Activated T-cell treated with anti-CD3 and anti-CD28 coated beads, Interleukin-2, amount 50 U/mL, for 72 hours (primary cell): ENCODE results near the gene SLC35F6. TPM values are rescaled to one million over a fixed set of nuclear protein-coding genes. Genes with fewer than 3 reads are reported as not detected.
A peak's percentile ranks its signal among the peaks of the same experiment; 100 is the strongest.

ENCODE experiments used
- ATAC-seq, 2 donors: fragments of 150-1000 bp; cut with Tn5 transposase; replicated peaks in 1 of 2; 2 replicates each; pipeline ENCODE4 v1.10.0; 2021; ENCODE audit warnings: moderate library complexity in 2 of 2, mild to moderate bottlenecking in 1 of 2
- DNase-seq, 2 donors: peaks; one replicate each; pipeline ENCODE4 v3.0.0; 2021 to 2022; ENCODE audit warnings: mixed read lengths in 1 of 2
- H3K27ac Mint-ChIP-seq: one replicate; pipeline ENCODE4 v1.8.0; 2022; ENCODE audit warnings: mild to moderate bottlenecking, moderate library complexity, mixed read lengths
- H3K27me3 Mint-ChIP-seq: one replicate; pipeline ENCODE4 v1.8.0; 2022; ENCODE audit warnings: low read depth, mixed read lengths
- H3K36me3 Mint-ChIP-seq, 2 donors: one replicate each; pipeline ENCODE4 v1.8.0; 2022; ENCODE audit warnings: mixed read lengths in 2 of 2, mild to moderate bottlenecking in 1 of 2; ENCODE audit not compliant: insufficient read depth in 2 of 2
- H3K4me1 Mint-ChIP-seq: one replicate; pipeline ENCODE4 v1.8.0; 2022; ENCODE audit warnings: low read depth, mixed read lengths
- H3K4me3 Mint-ChIP-seq, 2 donors: one replicate each; pipeline ENCODE4 v1.8.0; 2022; ENCODE audit warnings: mild to moderate bottlenecking in 2 of 2, mixed read lengths in 2 of 2, moderate library complexity in 2 of 2
- H3K9me3 Mint-ChIP-seq, 2 donors: one replicate each; pipeline ENCODE4 v1.8.0; 2022; ENCODE audit warnings: mixed read lengths in 2 of 2
- total RNA-seq, 2 donors: library from RNA; stranded (reverse); gene quantifications; one replicate each; pipeline ENCODE4 v1.2.3, GENCODE V29; 2022

The SLC35F6 gene
- 1 to 10 TPM; 6.1 to 7.2 TPM for total RNA-seq

GRCh38 chr2:26764078-26764887 lies at the start of gene SLC35F6:
Gene SLC35F6, plus strand, starts transcription at chr2:26764284. Its CDS starts 66 bp downstream, at chr2:26764350.
- DNase-seq (peak; percentile 88 to 93), ATAC-seq (peak; percentile 97 to 98)
- no peaks in the 10 kb centered on the region for H3K36me3 Mint-ChIP-seq
- peak within 1 kb of the TSS; percentile 74 to 97 for H3K4me3 Mint-ChIP-seq
- H3K4me1 Mint-ChIP-seq, result peaks cover 41% of the 10 kb centered on the region
- no peaks in the 10 kb centered on the region for H3K9me3 Mint-ChIP-seq
- H3K27ac Mint-ChIP-seq, result peak within 1 kb of the TSS; percentile 95
- H3K27me3 Mint-ChIP-seq, result no peaks in the 10 kb centered on the region

GRCh38 chr2:26715528-26716270 lies 48.4 kb upstream of the SLC35F6 start:
- no peak overlapping the region for H3K4me3 Mint-ChIP-seq
- ATAC-seq, result no peak

GRCh38 chr2:26716340-26716739 lies 47.7 kb upstream of the SLC35F6 start:
- no peaks in the 10 kb centered on the region for H3K36me3 Mint-ChIP-seq
- no peak for DNase-seq
- peak overlapping the region; percentile 11 for H3K27ac Mint-ChIP-seq
- H3K4me1 Mint-ChIP-seq, result no peaks in the 10 kb centered on the region
- ATAC-seq, result no peak
- no peak overlapping the region for H3K4me3 Mint-ChIP-seq
- no peaks in the 10 kb centered on the region for H3K27me3 Mint-ChIP-seq
- H3K9me3 Mint-ChIP-seq, result no peaks in the 10 kb centered on the region

More at GRCh38 chr2:26715528-26716270, 48.4 kb upstream of the SLC35F6 start:
- no peaks in the 10 kb centered on the region for H3K4me1 Mint-ChIP-seq
- H3K36me3 Mint-ChIP-seq, result no peaks in the 10 kb centered on the region
- DNase-seq, result no peak
- no peak overlapping the region for H3K27ac Mint-ChIP-seq
- no peaks in the 10 kb centered on the region for H3K27me3 Mint-ChIP-seq
- H3K9me3 Mint-ChIP-seq, result no peaks in the 10 kb centered on the region

- Mint-ChIP-seq H3K36me3 (no peaks in the 10 kb centered on the region), H3K27me3 (no peaks in the 10 kb centered on the region), H3K4me3 (no peak overlapping the region), H3K9me3 (no peaks in the 10 kb centered on the region), H3K4me1 (no peaks in the 10 kb centered on the region), H3K27ac (no peak overlapping the region)
- DNase-seq (no peak), ATAC-seq (no peak)
Observed at GRCh38 chr2:26716769-26717168, 47.3 kb upstream of the SLC35F6 start.

- Mint-ChIP-seq H3K4me1 (no peaks in the 10 kb centered on the region), H3K27me3 (no peaks in the 10 kb centered on the region), H3K36me3 (no peaks in the 10 kb centered on the region), H3K9me3 (no peaks in the 10 kb centered on the region), H3K27ac (no peak overlapping the region), H3K4me3 (no peak overlapping the region)
- ATAC-seq (no peak), DNase-seq (no peak)
Observed at GRCh38 chr2:26717362-26717761, 46.7 kb upstream of the SLC35F6 start.

- Mint-ChIP-seq H3K4me1 (no peaks in the 10 kb centered on the region), H3K27me3 (no peaks in the 10 kb centered on the region), H3K36me3 (no peaks in the 10 kb centered on the region), H3K4me3 (no peak overlapping the region), H3K27ac (no peak overlapping the region), H3K9me3 (no peaks in the 10 kb centered on the region)
- DNase-seq (no peak), ATAC-seq (no peak)
Observed at GRCh38 chr2:26718949-26719686, 45.0 kb upstream of the SLC35F6 start.

- H3K27ac Mint-ChIP-seq, result no peak overlapping the region
- no peak overlapping the region for H3K4me3 Mint-ChIP-seq
- no peaks in the 10 kb centered on the region for H3K9me3 Mint-ChIP-seq
- DNase-seq (no peak), ATAC-seq (no peak)
- no peaks in the 10 kb centered on the region for H3K4me1 Mint-ChIP-seq
- no peaks in the 10 kb centered on the region for H3K27me3 Mint-ChIP-seq
- no peaks in the 10 kb centered on the region for H3K36me3 Mint-ChIP-seq
Observed at GRCh38 chr2:26720322-26721114, 43.6 kb upstream of the SLC35F6 start.

- no peaks in the 10 kb centered on the region for H3K36me3 Mint-ChIP-seq
- H3K9me3 Mint-ChIP-seq, result no peaks in the 10 kb centered on the region
- no peaks in the 10 kb centered on the region for H3K27me3 Mint-ChIP-seq
- no peak overlapping the region for H3K27ac Mint-ChIP-seq
- H3K4me1 Mint-ChIP-seq, result no peaks in the 10 kb centered on the region
- ATAC-seq (no peak), DNase-seq (no peak)
- H3K4me3 Mint-ChIP-seq, result no peak overlapping the region
Observed at GRCh38 chr2:26721115-26722032, 42.7 kb upstream of the SLC35F6 start.

- DNase-seq (no peak), ATAC-seq (no peak)
- Mint-ChIP-seq H3K27ac (no peak overlapping the region), H3K4me3 (no peak overlapping the region), H3K4me1 (no peaks in the 10 kb centered on the region), H3K27me3 (no peaks in the 10 kb centered on the region), H3K36me3 (no peaks in the 10 kb centered on the region), H3K9me3 (no peaks in the 10 kb centered on the region)
Observed at GRCh38 chr2:26722328-26722727, 41.8 kb upstream of the SLC35F6 start.

GRCh38 chr2:26722911-26723310 lies 41.2 kb upstream of the SLC35F6 start:
- no peaks in the 10 kb centered on the region for H3K36me3 Mint-ChIP-seq
- H3K27ac Mint-ChIP-seq, result no peak overlapping the region
- peaks cover 4% of the 10 kb centered on the region for H3K27me3 Mint-ChIP-seq
- no peaks in the 10 kb centered on the region for H3K9me3 Mint-ChIP-seq
- no peak overlapping the region for H3K4me3 Mint-ChIP-seq
- ATAC-seq (no peak), DNase-seq (no peak)
- no peaks in the 10 kb centered on the region for H3K4me1 Mint-ChIP-seq

GRCh38 chr2:26723475-26723874 lies 40.6 kb upstream of the SLC35F6 start:
- H3K9me3 Mint-ChIP-seq, result no peaks in the 10 kb centered on the region
- ATAC-seq (no peak), DNase-seq (no peak)
- H3K4me3 Mint-ChIP-seq, result no peak overlapping the region
- peaks cover 5% of the 10 kb centered on the region for H3K27me3 Mint-ChIP-seq
- no peaks in the 10 kb centered on the region for H3K36me3 Mint-ChIP-seq
- no peak overlapping the region for H3K27ac Mint-ChIP-seq
- H3K4me1 Mint-ChIP-seq, result no peaks in the 10 kb centered on the region
